MG63 (cell line): ENCODE data around the gene TNFSF8. TPM values are rescaled to one million over a fixed set of nuclear protein-coding genes. Genes with fewer than 3 reads are reported as not detected.
A peak's percentile ranks its signal among the peaks of the same experiment; 100 is the strongest.

Experiments used
- DNase-seq: peaks from one replicate; pipeline ENCODE4 v3.0.0-alpha.2; 2020
- H3K27me3 ChIP-seq: fragments of 250-450 bp; sonication (Bioruptor Pico); 2 replicates; pipeline ENCODE4 v1.5.1; 2020; ENCODE audit warnings: mild to moderate bottlenecking, moderate library complexity
- H3K36me3 ChIP-seq: fragments of 250-450 bp; sonication (Bioruptor Pico); 2 replicates; pipeline ENCODE4 v1.5.1; 2020; ENCODE audit warnings: mild to moderate bottlenecking, moderate library complexity
- H3K4me3 ChIP-seq: fragments of 250-450 bp; sonication (Bioruptor Pico); 2 replicates; pipeline ENCODE4 v1.5.1; 2020; ENCODE audit warnings: mild to moderate bottlenecking, moderate library complexity
- H3K9me3 ChIP-seq: fragments of 250-450 bp; sonication (Bioruptor Pico); 2 replicates; pipeline ENCODE4 v1.5.1; 2020; ENCODE audit warnings: mild to moderate bottlenecking, moderate library complexity
- total RNA-seq: library from RNA; depleted of rRNA; stranded (reverse); fragments of >200 nt; shearing (Covaris generic); gene quantifications from 2 replicates; pipeline ENCODE4 v1.2.3, GENCODE V29; 2014; ENCODE audit warnings: low replicate concordance

The TNFSF8 gene
- total RNA-seq, 1 experiment from 2014 or later, result not detected

DNA sequence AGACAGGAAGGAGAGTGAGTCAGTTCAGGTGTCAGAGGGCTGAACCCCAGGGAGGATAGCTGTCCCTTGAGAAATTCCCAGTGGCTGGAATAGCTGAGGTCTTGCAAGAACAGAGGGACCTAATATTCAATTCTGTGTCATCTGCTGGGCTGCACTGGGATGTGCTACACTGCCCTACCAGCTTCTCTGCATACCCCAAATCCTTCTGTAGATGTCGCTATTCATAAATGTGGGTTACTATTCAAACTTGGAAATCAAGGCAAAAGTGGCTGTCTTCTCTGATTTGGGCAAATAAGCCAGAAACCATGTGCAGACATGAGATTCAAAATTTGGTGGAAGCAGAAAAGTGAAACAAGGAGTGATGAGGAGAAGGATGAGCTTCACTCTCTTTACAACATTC is 16.3 kb downstream of the TNFSF8 start:
- H3K27me3 ChIP-seq, result no peaks in the 10 kb centered on the region
- no peak for DNase-seq
- no peaks in the 10 kb centered on the region for H3K36me3 ChIP-seq
- H3K9me3 ChIP-seq, result no peaks in the 10 kb centered on the region
- no peak overlapping the region for H3K4me3 ChIP-seq

DNA sequence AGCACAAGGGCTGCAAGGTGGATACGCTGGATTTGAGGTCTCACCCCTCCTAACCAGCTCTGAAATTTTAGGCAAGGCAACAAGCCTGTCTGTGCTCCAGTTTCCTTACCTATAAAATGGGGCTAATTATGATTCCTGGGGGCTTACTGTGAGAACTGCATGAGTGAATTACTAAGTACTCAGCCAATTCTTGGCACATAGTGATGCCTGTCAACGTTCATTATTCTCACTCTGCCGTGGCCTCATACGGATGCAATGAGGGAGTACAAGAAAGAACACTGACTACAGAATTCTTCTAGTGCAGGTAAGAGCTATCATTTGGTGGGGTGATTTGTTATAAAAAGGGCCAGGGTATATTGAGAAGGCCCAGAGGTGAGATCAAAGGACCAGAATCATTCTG is 16.7 kb downstream of the TNFSF8 start:
- no peaks in the 10 kb centered on the region for H3K9me3 ChIP-seq
- no peak overlapping the region for H3K4me3 ChIP-seq
- no peak for DNase-seq
- H3K36me3 ChIP-seq, result no peaks in the 10 kb centered on the region
- no peaks in the 10 kb centered on the region for H3K27me3 ChIP-seq

DNA sequence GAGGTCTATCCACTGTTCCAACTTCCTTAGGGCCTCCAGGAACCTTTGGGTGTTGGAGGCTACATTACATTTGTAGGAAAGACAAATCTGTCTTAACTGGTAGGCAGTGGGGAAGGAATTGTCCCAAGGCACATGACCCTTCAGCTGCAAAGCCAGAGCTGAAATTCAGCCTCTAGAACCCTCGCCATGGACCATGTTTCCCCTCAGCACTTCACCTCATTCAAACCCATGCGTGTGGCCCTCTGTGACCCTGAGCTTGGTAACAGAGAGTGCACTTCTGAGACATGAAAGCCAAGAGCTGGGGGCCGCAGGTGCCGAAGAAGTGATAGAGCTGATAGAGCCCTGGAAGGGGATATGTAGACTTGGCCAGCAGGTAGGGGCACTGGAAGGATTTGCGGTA is 17.2 kb downstream of the TNFSF8 start:
- Histone ChIP-seq H3K4me3 (no peak overlapping the region), H3K27me3 (no peaks in the 10 kb centered on the region), H3K9me3 (no peaks in the 10 kb centered on the region), H3K36me3 (no peaks in the 10 kb centered on the region)
- DNase-seq, result no peak

DNA sequence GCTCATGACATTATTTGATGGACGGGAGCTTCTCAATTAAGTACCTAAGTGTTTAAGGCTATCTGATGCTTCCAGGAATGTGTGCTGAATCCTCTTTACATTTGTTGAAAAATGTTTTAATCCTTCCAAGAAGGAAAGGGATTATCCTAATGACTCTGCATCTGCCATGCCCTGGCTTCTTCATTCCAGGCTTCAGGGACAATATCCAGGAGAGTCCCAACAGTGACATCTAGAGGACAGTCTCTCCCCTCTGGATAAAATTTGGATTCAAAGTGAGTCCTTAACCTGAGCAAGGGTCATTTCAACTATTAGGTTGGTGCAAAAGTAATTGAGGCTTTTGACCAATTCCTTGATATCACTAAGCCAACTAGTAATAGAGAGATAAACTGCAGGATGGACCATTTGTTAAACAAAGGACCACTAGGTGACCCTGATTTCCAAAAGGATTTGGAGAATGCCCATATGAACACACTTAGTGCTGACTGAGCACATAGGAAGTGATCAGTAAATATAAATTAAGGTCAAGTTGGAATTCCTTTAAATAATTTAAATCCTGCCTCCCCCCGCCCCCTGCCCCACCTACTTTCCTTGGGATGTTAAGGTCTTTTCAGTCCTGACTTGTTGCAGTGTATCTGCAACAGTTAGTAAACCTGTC is 19.1 kb downstream of the TNFSF8 start:
- no peaks in the 10 kb centered on the region for H3K27me3 ChIP-seq
- H3K36me3 ChIP-seq, result no peaks in the 10 kb centered on the region
- no peak for DNase-seq
- no peak overlapping the region for H3K4me3 ChIP-seq
- no peaks in the 10 kb centered on the region for H3K9me3 ChIP-seq

DNA sequence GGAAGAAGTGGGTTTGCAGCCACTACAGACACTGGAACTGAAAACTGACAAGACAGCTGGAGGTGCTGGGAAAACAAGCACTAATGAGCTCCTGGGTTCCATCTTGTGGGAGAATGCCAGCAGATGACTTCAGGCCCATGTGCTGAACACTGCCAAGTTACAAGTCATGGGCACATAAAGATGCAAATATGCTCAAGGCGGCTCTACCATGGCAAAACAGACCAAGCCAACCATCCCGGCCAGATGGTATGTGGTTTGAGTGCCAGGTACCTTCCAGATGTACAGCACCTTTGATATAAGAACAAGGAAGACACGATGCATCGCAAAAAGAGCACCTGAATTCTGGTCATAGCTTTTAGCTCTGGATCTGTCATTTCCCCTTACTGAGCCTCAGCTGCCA is 19.9 kb downstream of the TNFSF8 start:
- Histone ChIP-seq H3K36me3 (no peaks in the 10 kb centered on the region), H3K9me3 (no peaks in the 10 kb centered on the region), H3K27me3 (no peaks in the 10 kb centered on the region), H3K4me3 (no peak overlapping the region)
- DNase-seq, result peak; percentile 71

DNA sequence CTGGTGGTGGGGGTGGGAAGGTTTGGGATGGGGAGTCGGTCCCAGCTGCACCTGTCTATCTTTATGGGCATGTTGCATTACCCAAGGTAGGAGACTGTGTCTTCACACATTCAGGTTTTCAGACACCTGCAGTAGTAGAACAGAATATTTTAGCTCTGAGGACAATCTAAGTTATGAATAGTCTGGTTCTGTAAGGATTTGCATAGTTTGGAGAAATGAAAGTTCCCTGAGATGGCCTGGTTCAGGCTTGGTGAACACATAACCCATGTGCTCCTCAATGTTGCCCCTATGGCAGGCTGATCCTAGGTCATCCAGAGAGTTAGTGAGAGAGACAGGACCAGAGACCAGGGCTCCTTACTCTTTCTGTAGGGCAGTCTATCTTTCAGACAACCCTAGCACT is 20.7 kb downstream of the TNFSF8 start:
- H3K9me3 ChIP-seq, result no peaks in the 10 kb centered on the region
- H3K4me3 ChIP-seq, result no peak overlapping the region
- H3K27me3 ChIP-seq, result no peaks in the 10 kb centered on the region
- no peaks in the 10 kb centered on the region for H3K36me3 ChIP-seq
- no peak for DNase-seq

DNA sequence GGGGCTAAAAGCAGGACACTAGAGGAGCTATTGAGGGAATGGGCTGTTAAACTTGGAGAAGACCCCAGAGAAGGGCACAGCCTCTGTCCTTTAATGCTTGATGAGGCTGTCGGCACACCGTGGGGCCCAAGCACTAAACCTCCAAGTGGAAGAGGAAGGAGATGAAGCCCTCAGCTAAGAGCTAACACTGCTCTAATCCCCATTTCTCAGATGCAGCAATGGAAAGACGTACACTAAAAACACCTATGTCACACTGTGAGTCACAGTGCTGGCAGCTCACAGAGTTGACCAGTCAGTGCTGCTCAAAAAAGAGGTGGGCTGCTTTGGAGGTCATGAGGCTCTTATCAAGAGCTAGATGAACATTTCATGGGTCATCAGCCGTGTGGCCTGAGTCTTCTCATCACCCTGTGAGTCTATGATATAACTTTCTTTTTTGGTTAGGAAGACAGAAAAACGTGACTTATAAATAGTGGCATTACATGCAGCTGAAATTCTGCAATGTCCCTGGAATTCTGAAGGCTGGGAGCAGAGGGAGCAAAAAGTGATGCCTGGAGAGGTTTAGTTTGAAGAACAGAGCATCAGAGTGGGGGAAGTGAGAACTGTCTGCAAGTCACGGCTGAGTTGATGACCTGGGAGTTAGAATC is 21.5 kb downstream of the TNFSF8 start:
- peak; percentile 32 for DNase-seq
- Histone ChIP-seq H3K4me3 (no peak overlapping the region), H3K27me3 (no peaks in the 10 kb centered on the region), H3K36me3 (no peaks in the 10 kb centered on the region), H3K9me3 (no peaks in the 10 kb centered on the region)

DNA sequence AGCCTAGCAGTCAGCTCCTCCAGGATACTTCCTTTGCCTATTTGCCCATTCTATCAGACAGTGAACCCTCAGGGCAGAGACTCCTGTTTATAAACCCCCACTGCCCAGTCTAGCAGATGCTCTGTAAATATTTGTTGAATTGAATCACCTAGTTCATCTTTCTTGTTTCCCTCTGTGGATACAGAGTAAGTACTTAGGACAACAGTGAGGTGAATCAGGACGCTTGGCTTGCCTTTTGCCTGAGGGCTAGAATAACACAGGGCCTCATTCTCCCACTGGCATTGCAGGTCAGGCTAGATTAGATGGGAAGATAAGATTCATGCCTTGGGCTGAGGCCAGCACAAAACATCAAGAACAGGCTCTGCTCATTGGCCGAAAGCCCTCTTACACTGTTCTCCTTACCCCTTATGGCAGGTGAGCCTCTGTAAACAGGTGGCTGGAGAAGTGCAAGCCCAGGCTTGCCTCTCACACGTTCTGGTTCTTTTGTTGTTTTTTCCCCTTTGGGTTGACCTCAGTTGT is 22.2 kb downstream of the TNFSF8 start:
- H3K36me3 ChIP-seq, result no peaks in the 10 kb centered on the region
- peak; percentile 54 for DNase-seq
- H3K9me3 ChIP-seq, result no peaks in the 10 kb centered on the region; the same call in 1 of the 2 replicates
- H3K4me3 ChIP-seq, result no peak overlapping the region
- no peaks in the 10 kb centered on the region for H3K27me3 ChIP-seq

DNA sequence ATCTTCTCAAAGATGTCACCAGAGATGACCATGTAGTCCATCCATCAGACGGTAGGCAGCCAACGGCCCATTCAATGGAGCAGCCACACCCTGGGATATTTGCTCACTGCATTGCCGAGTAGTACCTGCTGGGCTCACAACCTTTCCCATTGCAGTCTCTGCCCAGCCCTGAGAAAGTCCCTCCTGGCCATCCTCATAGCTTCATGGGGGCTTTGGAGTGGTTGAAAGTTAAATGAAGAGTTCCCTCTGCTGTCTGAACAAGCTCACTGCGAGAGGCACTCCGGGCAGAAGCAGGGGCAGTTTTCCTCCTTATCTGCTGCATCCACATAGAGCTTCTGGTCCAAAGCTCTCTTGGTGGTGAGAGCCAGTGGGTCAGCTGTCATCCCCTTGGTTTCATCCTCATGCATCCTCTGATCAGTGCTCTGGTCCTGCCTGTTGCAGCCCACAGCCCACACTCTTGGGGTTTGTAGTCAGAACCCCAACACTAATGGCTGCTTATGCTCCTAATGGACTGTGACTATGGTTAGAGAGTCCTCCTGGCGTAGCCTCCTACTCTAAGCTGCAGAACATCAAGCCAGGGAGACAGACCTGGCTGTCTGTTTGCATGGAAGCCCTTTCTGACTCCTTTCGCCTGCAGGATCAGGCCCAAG is 23.3 kb downstream of the TNFSF8 start:
- Histone ChIP-seq H3K4me3 (no peak overlapping the region), H3K9me3 (no peaks in the 10 kb centered on the region; the same call in 1 of the 2 replicates), H3K36me3 (no peaks in the 10 kb centered on the region), H3K27me3 (no peaks in the 10 kb centered on the region)
- DNase-seq, result peak; percentile 34

DNA sequence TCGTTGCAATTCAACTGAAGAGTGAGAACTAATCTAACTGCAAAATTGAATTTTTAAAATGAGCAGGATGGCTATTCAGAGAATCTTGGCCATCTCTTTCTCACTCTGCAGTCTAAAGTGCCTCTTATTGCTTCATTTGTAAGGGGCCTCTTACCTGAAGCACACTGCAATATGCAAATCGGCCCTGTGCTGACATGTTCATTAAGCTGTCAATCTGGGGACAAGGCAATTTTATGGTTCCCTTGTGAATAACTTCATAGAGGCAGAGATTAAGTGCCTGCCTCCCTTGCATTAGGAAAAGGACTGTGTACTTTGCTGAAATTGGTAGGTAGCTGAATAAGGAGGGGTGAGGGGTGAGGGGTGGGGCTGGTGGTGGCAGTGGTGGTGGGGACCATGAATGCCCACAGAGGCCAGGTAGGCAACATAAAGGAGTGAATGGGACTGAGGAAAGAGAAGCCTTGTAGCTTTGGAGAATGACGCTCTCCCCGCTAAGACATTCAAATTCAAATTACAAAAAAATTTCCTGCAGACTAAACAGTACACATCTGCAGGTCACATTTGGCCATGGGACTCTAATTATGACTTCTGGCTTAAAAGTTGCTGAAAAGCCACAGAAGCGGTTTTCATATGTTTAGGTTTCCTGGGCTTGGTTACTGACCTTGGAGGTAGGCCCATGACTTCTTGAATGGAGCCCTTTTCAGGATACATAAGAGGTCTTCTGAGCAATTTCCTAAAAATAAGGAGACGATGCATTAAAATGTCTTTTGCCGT is 25.0 kb downstream of the TNFSF8 start:
- Histone ChIP-seq H3K9me3 (no peaks in the 10 kb centered on the region; the same call in 1 of the 2 replicates), H3K27me3 (no peaks in the 10 kb centered on the region), H3K36me3 (no peaks in the 10 kb centered on the region), H3K4me3 (no peak overlapping the region)
- DNase-seq, result no peak

DNA sequence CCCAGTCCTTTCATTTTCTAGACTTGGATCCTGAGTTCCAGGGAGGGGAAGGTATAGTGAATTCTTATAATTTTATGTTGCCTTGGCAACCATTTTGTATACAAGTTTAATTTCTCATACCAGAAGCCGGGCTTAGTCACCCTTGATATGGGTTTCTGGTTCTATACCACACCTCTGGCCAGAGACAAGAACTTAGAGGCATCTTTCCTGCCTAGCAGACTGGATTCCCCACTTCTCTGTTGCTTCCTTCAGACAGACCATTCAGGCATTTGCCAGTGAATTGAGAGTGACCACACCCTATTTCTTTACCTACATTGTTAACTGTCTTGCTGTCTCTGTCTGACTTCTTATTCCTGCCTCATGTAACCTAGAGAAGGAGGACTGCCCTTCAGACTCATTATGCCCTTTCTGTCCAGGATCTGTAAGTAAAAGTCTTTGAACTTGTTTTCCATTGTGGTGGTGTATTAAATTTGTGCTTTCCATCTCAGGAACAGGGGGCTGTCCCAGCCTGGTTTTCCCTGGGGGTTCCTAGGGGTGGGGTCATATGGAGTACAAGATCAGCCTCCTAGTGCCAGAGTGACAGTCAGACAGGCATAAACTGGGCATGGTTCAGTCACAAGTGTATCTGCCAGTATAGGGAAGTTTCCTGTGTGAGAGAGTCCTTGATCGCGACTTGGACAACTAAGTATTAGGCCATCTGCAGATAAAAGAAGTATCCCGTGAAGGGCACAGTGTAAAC is 27.4 kb downstream of the TNFSF8 start:
- DNase-seq, result peak; percentile 16
- Histone ChIP-seq H3K27me3 (no peaks in the 10 kb centered on the region), H3K36me3 (no peaks in the 10 kb centered on the region), H3K9me3 (no peaks in the 10 kb centered on the region; the same call in 1 of the 2 replicates), H3K4me3 (no peak overlapping the region)

DNA sequence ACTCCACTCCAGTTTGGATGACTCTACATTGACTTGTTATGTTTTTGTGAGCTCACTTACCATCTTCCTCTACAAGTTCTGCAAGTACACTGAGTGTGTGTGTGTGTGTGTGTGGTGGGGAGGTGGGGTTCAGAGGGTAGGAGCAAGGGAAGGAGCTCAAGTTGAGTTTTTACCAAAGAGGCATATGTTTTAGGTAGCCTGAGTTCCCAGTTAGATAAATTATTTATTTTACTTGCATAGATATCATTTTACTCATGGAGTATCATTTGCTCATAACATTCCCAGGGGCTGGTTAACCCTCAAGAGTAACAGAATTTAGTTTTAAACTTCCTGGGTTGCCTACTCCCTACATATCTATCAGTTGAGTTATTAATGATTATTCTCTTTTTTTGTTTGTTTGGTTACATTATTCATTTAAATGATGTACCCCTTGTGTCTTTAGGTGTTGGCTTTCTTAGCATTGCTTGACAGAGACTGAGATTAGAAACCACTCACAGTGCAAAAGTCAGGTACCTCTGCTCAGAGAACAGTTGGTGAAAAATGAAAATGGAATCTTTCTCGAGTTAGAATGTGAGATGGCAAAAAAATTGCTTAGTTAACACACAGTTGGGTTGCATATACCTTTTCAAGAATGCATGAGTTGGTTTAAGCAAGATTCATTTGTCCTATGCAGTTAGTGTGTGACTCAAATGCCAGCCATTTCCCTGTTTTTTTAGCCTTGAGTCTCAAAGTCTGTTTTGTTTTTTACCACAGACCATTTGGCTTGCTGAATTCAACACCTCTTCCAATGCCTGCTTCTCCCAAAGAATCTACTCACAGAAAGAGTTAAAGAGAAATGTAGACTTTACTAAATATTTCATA is 29.2 kb downstream of the TNFSF8 start:
- DNase-seq, result peak; percentile 32
- Histone ChIP-seq H3K9me3 (no peaks in the 10 kb centered on the region; the same call in 1 of the 2 replicates), H3K36me3 (no peaks in the 10 kb centered on the region), H3K4me3 (no peak overlapping the region), H3K27me3 (no peaks in the 10 kb centered on the region)

DNA sequence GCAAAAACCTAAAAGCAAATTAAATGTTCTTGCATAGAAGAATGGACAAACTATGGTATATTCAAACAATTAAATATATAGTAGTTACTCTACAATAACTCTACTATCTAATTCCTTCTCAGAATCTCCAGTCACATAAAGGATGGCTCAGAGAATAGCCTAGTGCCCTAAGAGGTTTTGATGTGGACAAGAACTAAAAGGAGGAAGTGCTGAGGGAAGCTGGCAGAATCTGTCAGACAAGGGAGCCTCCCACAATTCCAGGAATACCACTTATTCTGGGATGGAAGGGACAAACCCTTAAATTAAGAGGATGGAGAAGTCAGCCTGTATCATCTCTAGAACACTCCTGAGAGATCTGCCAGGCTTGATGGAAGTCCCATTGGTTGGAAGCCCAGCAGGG is 30.4 kb downstream of the TNFSF8 start:
- no peak for DNase-seq
- Histone ChIP-seq H3K36me3 (no peaks in the 10 kb centered on the region), H3K27me3 (no peaks in the 10 kb centered on the region), H3K4me3 (no peak overlapping the region), H3K9me3 (no peaks in the 10 kb centered on the region; the same call in 1 of the 2 replicates)

DNA sequence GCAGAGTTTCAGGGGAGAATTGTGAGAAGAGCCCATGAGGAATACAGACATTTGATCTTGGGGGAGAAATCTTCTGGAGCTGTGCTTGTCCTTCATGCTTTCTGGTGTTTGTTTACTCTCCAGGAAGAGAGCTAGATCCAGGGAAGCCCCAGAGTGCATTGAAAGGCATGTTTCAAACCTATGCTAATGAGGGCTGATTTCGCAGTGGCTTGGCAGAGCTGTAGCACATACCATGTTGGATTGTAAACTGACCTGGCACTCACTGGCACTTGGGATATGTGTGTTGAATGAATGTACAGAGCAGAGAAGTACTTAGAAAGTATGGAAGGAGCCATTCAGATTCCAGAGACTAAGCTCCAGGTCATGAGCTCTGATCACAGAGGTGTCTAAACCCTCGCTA is 30.9 kb downstream of the TNFSF8 start:
- no peaks in the 10 kb centered on the region; the same call in 1 of the 2 replicates for H3K9me3 ChIP-seq
- no peaks in the 10 kb centered on the region for H3K36me3 ChIP-seq
- no peaks in the 10 kb centered on the region for H3K27me3 ChIP-seq
- H3K4me3 ChIP-seq, result no peak overlapping the region
- DNase-seq, result peak; percentile 82

DNA sequence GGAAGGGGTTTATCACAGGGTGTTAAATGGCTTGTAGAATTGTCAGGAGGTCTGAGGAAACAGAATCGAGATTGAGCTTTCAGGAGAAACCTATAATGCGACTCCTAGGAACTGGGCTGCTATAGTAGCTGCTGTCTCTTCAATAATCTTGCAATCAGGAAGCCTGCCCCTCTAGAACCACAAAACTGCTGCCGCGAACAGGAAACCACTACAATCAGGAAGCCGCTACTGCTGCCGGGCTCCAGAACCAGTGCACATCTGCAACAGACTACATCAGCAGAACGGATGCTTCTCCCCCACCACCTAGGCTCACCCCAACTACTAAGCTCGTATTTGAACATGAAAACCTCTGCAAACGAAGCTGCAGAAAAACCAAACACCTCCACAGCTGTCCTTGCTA is 31.6 kb downstream of the TNFSF8 start:
- Histone ChIP-seq H3K27me3 (no peaks in the 10 kb centered on the region), H3K4me3 (no peak overlapping the region), H3K9me3 (no peaks in the 10 kb centered on the region; the same call in 1 of the 2 replicates), H3K36me3 (no peaks in the 10 kb centered on the region)
- DNase-seq, result no peak
